SK-N-DZ (cell line): ENCODE results near the gene FGFBP3.

Experiments used
- DNase-seq: peaks from one replicate; pipeline ENCODE4 v3.0.0-alpha.2; 2015; ENCODE audit warnings: low spot score
- small RNA-seq, 2 experiments: library from RNA; depleted of rRNA; stranded (forward); fragments of <200 nt; gene quantifications; one replicate each; pipeline ENCODE3, GENCODE V24; 2014

The FGFBP3 gene

GRCh38 chr10:91856637-91857036 is 52.6 kb downstream of the FGFBP3 start:
- no peak for DNase-seq

Small RNA genes lying within 50 kb of the gene (small RNA-seq; reads per million reads assigned to genes)
- 0 reads per million in 2 experiments for gene AL359198.2
